NCI-H226 (cell line): Measurements from ENCODE around the gene MICU1.
"Not testable (repeated sequence)": the region's sequence is repeated elsewhere in the genome, so short reads cannot be mapped to it uniquely, and the experiment has no call there.

ENCODE experiments used
- DNase-seq: peaks from one replicate; pipeline ENCODE4 v3.0.0-alpha.2; 2015

Gene MICU1

GRCh38 chr10:72375585-72375984 lies 250.3 kb downstream of the MICU1 start:
- no peak for DNase-seq

- no peak for DNase-seq
These were observed 250.7 kb downstream of the MICU1 start for GRCh38 chr10:72375173-72375572.

GRCh38 chr10:72370201-72370722 lies 255.6 kb downstream of the MICU1 start:
- no peak for DNase-seq

GRCh38 chr10:72367301-72367960 lies 258.4 kb downstream of the MICU1 start:
- DNase-seq = no peak

- DNase-seq = no peak
These were observed 260.6 kb downstream of the MICU1 start for GRCh38 chr10:72365106-72365895.

- peak; percentile 83 for DNase-seq
These were observed 261.6 kb downstream of the MICU1 start for GRCh38 chr10:72364239-72364777.

GRCh38 chr10:72356987-72357386 lies 268.9 kb downstream of the MICU1 start:
- DNase-seq = no peak

GRCh38 chr10:72356115-72356514 lies 269.8 kb downstream of the MICU1 start:
- DNase-seq = no peak

- DNase-seq = no peak
These were observed 270.7 kb downstream of the MICU1 start for GRCh38 chr10:72355214-72355555.

GRCh38 chr10:72354356-72355213 lies 271.3 kb downstream of the MICU1 start, which contains the start of gene DNAJB12:
TSS of gene DNAJB12 (minus strand) at chr10:72354919. CDS start at chr10:72354897, 22 bp downstream.
- peak; percentile 94 for DNase-seq

GRCh38 chr10:72353965-72354355 lies 271.9 kb downstream of the MICU1 start:
- no peak for DNase-seq

GRCh38 chr10:72353028-72353964 lies 272.6 kb downstream of the MICU1 start:
- DNase-seq = no peak

GRCh38 chr10:72351479-72351878 lies 274.4 kb downstream of the MICU1 start:
- no peak for DNase-seq

- no peak for DNase-seq
These were observed 276.4 kb downstream of the MICU1 start for GRCh38 chr10:72349438-72349837.

- no peak for DNase-seq
These were observed 277.6 kb downstream of the MICU1 start for GRCh38 chr10:72348282-72348681.

GRCh38 chr10:72346117-72346516 lies 279.8 kb downstream of the MICU1 start:
- DNase-seq = not testable (repeated sequence)

GRCh38 chr10:72344932-72345331 lies 280.9 kb downstream of the MICU1 start:
- DNase-seq = no peak

- DNase-seq = no peak
These were observed 283.0 kb downstream of the MICU1 start for GRCh38 chr10:72342911-72343310.

GRCh38 chr10:72340510-72341261 lies 285.2 kb downstream of the MICU1 start:
- no peak for DNase-seq

- DNase-seq = no peak
These were observed 287.7 kb downstream of the MICU1 start for GRCh38 chr10:72338180-72338579.

- DNase-seq = no peak
These were observed 288.2 kb downstream of the MICU1 start for GRCh38 chr10:72337722-72338121.
